Right atrium auricular region (tissue), 2 donors: ENCODE measurements around the gene SLC1A7. TPM values are rescaled to one million over a fixed set of nuclear protein-coding genes. Genes with fewer than 3 reads are reported as not detected.

Experiments used
- DNase-seq: peaks from one replicate; pipeline ENCODE4 v3.0.0-alpha.2; 2019; ENCODE audit warnings: low spot score
- H3K27ac ChIP-seq, 2 donors: fragments of 200-600 bp; sonication (generic); 1 replicate in 1 of 2; 2 replicates in 1 of 2; pipeline ENCODE4 v1.5.1; 2016 to 2019
- H3K27me3 ChIP-seq, 2 donors: fragments of 200-600 bp; sonication (generic); one replicate each; pipeline versions ENCODE4 v1.5.1 to v1.6.0; 2017 to 2019
- H3K36me3 ChIP-seq: fragments of 200-600 bp; sonication (generic); one replicate; pipeline ENCODE4 v1.5.1; 2016
- H3K4me1 ChIP-seq, 2 donors: fragments of 200-600 bp; sonication (generic); one replicate each; pipeline versions ENCODE4 v1.5.1 to v1.6.0; 2017 to 2019
- H3K4me3 ChIP-seq, 2 donors: fragments of 200-600 bp; sonication (generic); 1 replicate in 1 of 2; 2 replicates in 1 of 2; pipeline ENCODE4 v1.5.1; 2017 to 2019; ENCODE audit warnings: mild to moderate bottlenecking in 1 of 2, moderate library complexity in 1 of 2
- H3K9me3 ChIP-seq, 2 donors: fragments of 200-600 bp; sonication (generic); one replicate each; pipeline ENCODE4 v1.5.1; 2019
- total RNA-seq, 2 donors: library from RNA; depleted of rRNA; stranded (reverse); fragments of >200 nt; gene quantifications; one replicate each; pipeline ENCODE4 v1.1.0, GENCODE V29; 2016
- TF ChIP-seq, protein P1 (sequence below), 2 donors: fragments of 200-600 bp; sonication (generic); IDR thresholded peaks; one replicate each; pipeline ENCODE4 v1.5.1; 2019; ENCODE audit warnings: antibody characterized with exemption in 2 of 2

The SLC1A7 gene
- total RNA-seq, 2 donors from 2014 or later, result 0.56 to 0.71 TPM

DNA sequence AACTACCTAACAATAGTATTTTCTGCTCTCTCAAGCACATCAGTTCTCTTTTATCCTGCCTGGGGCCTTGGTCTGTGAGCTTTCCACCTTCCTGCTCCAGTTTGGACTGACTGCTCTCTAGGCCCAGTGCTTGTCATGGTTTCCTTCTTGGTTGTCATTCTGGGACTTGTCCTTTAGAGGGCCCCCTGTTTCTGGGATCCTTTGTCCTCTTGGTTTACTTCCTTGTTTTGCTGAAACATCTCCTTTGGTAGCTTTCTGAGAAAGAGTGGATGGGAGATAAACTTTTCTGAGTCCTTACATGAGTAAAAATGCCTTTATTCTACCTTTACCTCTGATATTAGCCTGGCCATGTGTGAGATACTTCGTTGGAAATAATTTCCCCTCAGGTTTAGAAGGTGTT lies 4.7 kb downstream of the SLC1A7 start:
- Histone ChIP-seq H3K4me3 (no peak overlapping the region), H3K27me3 (no peaks in the 10 kb centered on the region), H3K4me1 (no peaks in the 10 kb centered on the region), H3K27ac (no peak overlapping the region), H3K36me3 (no peaks in the 10 kb centered on the region), H3K9me3 (peaks cover 0 to 8% of the 10 kb centered on the region in 2 donors)
- TF ChIP-seq, protein P1, sequence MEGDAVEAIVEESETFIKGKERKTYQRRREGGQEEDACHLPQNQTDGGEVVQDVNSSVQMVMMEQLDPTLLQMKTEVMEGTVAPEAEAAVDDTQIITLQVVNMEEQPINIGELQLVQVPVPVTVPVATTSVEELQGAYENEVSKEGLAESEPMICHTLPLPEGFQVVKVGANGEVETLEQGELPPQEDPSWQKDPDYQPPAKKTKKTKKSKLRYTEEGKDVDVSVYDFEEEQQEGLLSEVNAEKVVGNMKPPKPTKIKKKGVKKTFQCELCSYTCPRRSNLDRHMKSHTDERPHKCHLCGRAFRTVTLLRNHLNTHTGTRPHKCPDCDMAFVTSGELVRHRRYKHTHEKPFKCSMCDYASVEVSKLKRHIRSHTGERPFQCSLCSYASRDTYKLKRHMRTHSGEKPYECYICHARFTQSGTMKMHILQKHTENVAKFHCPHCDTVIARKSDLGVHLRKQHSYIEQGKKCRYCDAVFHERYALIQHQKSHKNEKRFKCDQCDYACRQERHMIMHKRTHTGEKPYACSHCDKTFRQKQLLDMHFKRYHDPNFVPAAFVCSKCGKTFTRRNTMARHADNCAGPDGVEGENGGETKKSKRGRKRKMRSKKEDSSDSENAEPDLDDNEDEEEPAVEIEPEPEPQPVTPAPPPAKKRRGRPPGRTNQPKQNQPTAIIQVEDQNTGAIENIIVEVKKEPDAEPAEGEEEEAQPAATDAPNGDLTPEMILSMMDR (IDR thresholded peaks at IDR 0.05), result no peak
- no peak for DNase-seq

DNA sequence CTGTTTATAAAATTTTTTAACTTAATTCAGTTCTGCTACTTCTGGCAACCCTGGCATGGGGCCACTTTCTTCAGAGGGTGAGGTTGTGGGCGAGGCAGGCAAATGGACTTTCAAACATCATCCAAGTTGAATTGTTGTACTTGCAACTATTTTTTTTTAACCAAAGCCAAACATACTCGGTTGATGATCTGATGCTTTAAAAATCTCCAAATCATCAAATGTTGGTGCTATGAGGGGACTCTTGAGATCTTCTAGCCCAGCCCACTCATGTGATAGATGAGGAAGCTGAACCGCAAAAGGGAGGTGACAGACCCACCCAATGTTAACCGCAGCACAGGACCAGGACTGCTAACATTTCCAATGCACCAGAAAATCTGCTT lies 6.7 kb downstream of the SLC1A7 start:
- H3K9me3 ChIP-seq, result peaks cover 0 to 8% of the 10 kb centered on the region in 2 donors
- H3K4me1 ChIP-seq, result no peaks in the 10 kb centered on the region
- DNase-seq, result no peak
- H3K4me3 ChIP-seq, result no peak overlapping the region
- no peaks in the 10 kb centered on the region for H3K36me3 ChIP-seq
- peak overlapping the region in 1 of 2 donors; percentile 53 for H3K27ac ChIP-seq
- TF ChIP-seq, protein P1 (IDR thresholded peaks at IDR 0.05), result no peak
- H3K27me3 ChIP-seq, result no peaks in the 10 kb centered on the region

DNA sequence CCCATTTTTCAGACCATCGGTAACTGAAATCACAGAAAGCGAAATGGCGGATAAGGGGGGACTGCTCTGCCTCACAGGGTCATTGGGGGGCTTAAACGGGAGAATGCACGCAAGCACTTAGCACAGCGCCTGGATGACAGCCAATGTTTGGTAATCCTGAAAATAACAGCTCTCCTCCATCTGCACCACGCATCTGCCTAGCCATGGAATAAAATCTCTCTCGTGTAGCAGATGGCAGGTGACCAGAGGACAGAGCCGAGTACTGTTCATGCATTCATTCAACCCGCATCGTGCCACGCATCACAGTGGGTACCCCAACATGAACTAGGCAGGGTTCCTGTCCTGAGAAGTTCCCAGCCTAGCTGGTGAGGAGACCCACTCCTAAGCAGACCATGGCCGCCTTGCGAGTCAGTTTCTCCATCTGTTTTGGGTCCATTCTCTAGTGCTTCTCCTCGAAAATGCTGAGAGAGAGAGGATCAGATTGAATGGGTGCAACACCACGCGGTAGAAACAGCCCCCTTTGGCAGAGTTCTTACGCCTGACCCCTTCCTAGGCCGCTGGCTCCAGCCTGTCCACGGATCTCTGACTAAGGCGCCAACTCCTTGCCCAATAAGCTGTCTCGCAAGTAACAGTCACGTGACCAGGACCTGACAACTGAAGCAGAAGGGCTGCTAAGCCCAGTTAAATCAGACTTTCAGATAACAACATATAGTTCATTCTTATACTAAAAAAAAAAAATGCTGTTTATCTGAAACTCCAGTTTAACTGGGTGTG lies 7.3 kb downstream of the SLC1A7 start:
- H3K4me3 ChIP-seq, result no peak overlapping the region
- peak overlapping the region in 1 of 2 donors; percentile 53 for H3K27ac ChIP-seq
- H3K27me3 ChIP-seq, result no peaks in the 10 kb centered on the region
- no peaks in the 10 kb centered on the region for H3K36me3 ChIP-seq
- H3K9me3 ChIP-seq, result peaks cover 0 to 8% of the 10 kb centered on the region in 2 donors
- H3K4me1 ChIP-seq, result no peaks in the 10 kb centered on the region
- peak; percentile 74 for DNase-seq
- TF ChIP-seq, protein P1 (IDR thresholded peaks at IDR 0.05), result no peak

DNA sequence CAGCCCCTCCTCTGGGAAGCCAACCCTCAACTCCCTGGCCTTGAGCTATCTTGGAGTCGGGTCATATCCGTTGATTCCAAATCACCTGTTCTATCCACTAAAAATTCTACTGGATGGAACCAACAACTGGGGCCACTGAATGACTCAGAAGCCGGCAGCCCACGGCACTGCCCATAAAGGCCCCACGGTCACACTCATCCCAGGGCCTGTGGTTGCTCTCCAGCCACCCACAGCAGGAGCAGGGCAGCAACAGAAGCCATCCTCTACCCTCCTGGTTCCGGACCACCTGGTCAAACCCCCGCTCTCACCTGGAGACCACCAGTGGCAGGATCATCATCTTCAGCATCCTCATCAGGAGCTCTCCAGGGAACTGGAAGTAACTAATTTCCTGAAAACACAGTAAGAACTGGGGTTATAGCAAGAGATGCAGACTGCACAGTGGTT lies 8.4 kb downstream of the SLC1A7 start:
- Histone ChIP-seq H3K4me1 (no peaks in the 10 kb centered on the region), H3K27me3 (no peaks in the 10 kb centered on the region), H3K4me3 (no peak overlapping the region), H3K9me3 (peaks cover 0 to 8% of the 10 kb centered on the region in 2 donors), H3K27ac (no peak overlapping the region), H3K36me3 (no peaks in the 10 kb centered on the region)
- TF ChIP-seq, protein P1 (IDR thresholded peaks at IDR 0.05), result no peak
- DNase-seq, result no peak

DNA sequence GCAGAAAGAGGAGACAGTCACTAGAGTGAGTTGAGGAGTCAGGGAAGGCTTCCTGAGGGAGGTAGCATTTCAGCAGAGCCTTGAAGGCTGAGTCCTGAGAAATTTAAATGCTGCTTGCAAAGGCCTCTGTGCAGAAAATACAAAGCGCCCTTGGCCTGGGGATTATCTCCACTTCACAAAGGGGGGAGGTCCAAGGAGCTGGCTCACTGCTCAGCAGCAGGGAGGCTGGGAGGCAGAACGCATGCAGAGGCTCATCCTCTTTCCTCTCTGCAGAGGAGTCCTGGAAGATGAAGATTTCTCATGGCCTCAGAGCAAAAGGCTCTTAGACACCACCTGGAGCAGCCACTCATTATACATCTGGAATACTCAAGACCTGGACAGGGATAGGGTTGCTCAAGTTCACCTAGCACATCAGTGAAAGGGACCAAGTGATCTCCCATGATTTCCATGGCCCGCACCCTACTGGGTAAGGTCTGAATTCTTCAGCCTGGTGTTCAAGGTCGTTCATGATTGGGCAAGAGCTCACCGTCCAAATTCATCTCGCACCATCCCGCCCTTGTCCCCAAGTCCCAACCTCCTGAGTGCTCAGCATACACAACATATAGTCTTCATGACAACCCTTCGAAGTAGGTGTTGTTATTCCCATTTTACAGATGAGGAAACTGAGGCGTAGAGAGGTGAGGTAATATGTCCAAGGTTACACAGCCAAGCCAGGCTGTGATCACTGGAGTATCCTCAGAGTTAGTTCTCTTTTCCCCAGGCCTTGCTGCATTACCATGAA lies 9.0 kb downstream of the SLC1A7 start:
- Histone ChIP-seq H3K4me3 (no peak overlapping the region), H3K4me1 (no peaks in the 10 kb centered on the region), H3K9me3 (peaks cover 0 to 8% of the 10 kb centered on the region in 2 donors), H3K27ac (no peak overlapping the region), H3K27me3 (no peaks in the 10 kb centered on the region), H3K36me3 (no peaks in the 10 kb centered on the region)
- TF ChIP-seq, protein P1 (IDR thresholded peaks at IDR 0.05), result no peak
- DNase-seq, result no peak
